IMR-90 (cell line): ENCODE measurements around the gene SIN3B. TPM values are rescaled to one million over a fixed set of nuclear protein-coding genes. Genes with fewer than 3 reads are reported as not detected.

Experiments used
- ATAC-seq: fragments of 200-7000 bp; cut with Tn5 transposase; 2 replicates; pipeline ENCODE4 v1.9.1; 2020; ENCODE audit warnings: low read depth, mild to moderate bottlenecking, moderate library complexity
- BruUV-seq: library from RNA; stranded (reverse); fragments of 400-500 nt; replicated peaks from 2 replicates; lab custom pipeline; 2021; lab: Mats Ljungman, UMichigan
- CTCF ChIA-PET: fragments of 300-600 bp; formaldehyde crosslinking; extraction: SDS; loops from one replicate; lab custom pipeline; 2021; ENCODE audit warnings: antibody characterized with exemption; lab: Yijun Ruan, JAX
- POLR2A ChIA-PET: fragments of 300-600 bp; sonication (Branson Sonifier 250); formaldehyde crosslinking; loops from one replicate; lab custom pipeline; 2022; ENCODE audit warnings: antibody characterized with exemption; ENCODE audit not compliant: unreplicated experiment; lab: Charles Lee
- DNase-seq: peaks from one replicate; pipeline ENCODE4 v3.0.0; 2013
- H2AFZ ChIP-seq: replicated peaks from 2 replicates; pipeline ENCODE3; 2013; ENCODE audit warnings: low read length, mild to moderate bottlenecking; ENCODE audit not compliant: poor library complexity
- H2AK5ac ChIP-seq: 2 replicates; pipeline ENCODE4 v1.6.1; 2013; ENCODE audit warnings: low read depth, low read length, inconsistent platforms
- H2AK9ac ChIP-seq: replicated peaks from 2 replicates; pipeline ENCODE3; 2013; ENCODE audit warnings: mild to moderate bottlenecking, low read depth, low read length, moderate library complexity; ENCODE audit not compliant: poor library complexity
- H2BK120ac ChIP-seq: 2 replicates; pipeline ENCODE4 v1.6.1; 2013; ENCODE audit warnings: low read depth, low read length, inconsistent platforms
- H2BK15ac ChIP-seq: 3 replicates; pipeline ENCODE4 v1.6.1; 2013; ENCODE audit warnings: low read depth, low read length, inconsistent platforms
- H2BK20ac ChIP-seq: 2 replicates; pipeline ENCODE4 v1.6.1; 2013; ENCODE audit warnings: low read depth, mild to moderate bottlenecking, inconsistent platforms, low read length, moderate library complexity
- H2BK5ac ChIP-seq: 2 replicates; pipeline ENCODE4 v1.6.1; 2013; ENCODE audit warnings: mild to moderate bottlenecking, low read depth, low read length, inconsistent platforms; ENCODE audit not compliant: poor library complexity, severe bottlenecking
- H3K14ac ChIP-seq: replicated peaks from 2 replicates; pipeline ENCODE4 v1.6.1; 2013; ENCODE audit warnings: low read depth, low read length, inconsistent platforms
- H3K18ac ChIP-seq: 2 replicates; pipeline ENCODE4 v1.6.1; 2013; ENCODE audit warnings: low read depth, low read length, control low read depth
- H3K23ac ChIP-seq: 2 replicates; pipeline ENCODE4 v1.6.1; 2013; ENCODE audit warnings: low read depth, low read length, inconsistent platforms
- H3K27ac ChIP-seq: 2 replicates; pipeline ENCODE4 v1.5.1; 2013; ENCODE audit warnings: mild to moderate bottlenecking, control low read depth, low read length; ENCODE audit not compliant: insufficient read depth
- H3K27me3 ChIP-seq: 2 replicates; pipeline ENCODE4 v1.6.1; 2013; ENCODE audit warnings: low read length; ENCODE audit not compliant: control insufficient read depth, insufficient read depth
- H3K36me3 ChIP-seq: 2 replicates; pipeline ENCODE4 v1.6.1; 2013; ENCODE audit warnings: low read length, mixed read lengths; ENCODE audit not compliant: control insufficient read depth, insufficient read depth
- H3K4ac ChIP-seq: 2 replicates; pipeline ENCODE4 v1.6.1; 2013; ENCODE audit warnings: low read depth, low read length, inconsistent platforms
- H3K4me1 ChIP-seq: 2 replicates; pipeline ENCODE4 v1.6.1; 2013; ENCODE audit warnings: low read length, mixed read lengths; ENCODE audit not compliant: control insufficient read depth, insufficient read depth
- H3K4me2 ChIP-seq: 2 replicates; pipeline ENCODE4 v1.6.1; 2013; ENCODE audit warnings: low read depth, mild to moderate bottlenecking, control low read depth, low read length, moderate library complexity
- H3K4me3 ChIP-seq: 2 replicates; pipeline ENCODE4 v1.5.1; 2013; ENCODE audit warnings: low read depth, mild to moderate bottlenecking, control low read depth, low read length, moderate library complexity; ENCODE audit not compliant: insufficient read depth
- H3K56ac ChIP-seq: 2 replicates; pipeline ENCODE4 v1.6.1; 2013; ENCODE audit warnings: low read length, inconsistent platforms; ENCODE audit not compliant: insufficient read depth; ENCODE audit errors: extremely low read depth
- H3K79me1 ChIP-seq, 2 experiments: 2 replicates each; pipeline ENCODE4 v1.6.1; 2013; ENCODE audit warnings: low read length in 2 of 2, inconsistent platforms in 1 of 2, low read depth in 1 of 2
- H3K9ac ChIP-seq: 2 replicates; pipeline ENCODE4 v1.6.1; 2013; ENCODE audit warnings: low read depth, low read length, control low read depth
- H3K9me1 ChIP-seq: 2 replicates; pipeline ENCODE4 v1.6.1; 2013; ENCODE audit warnings: low read length, inconsistent platforms; ENCODE audit not compliant: insufficient read depth
- H3K9me3 ChIP-seq: 2 replicates; pipeline ENCODE4 v1.6.1; 2013; ENCODE audit warnings: low read length; ENCODE audit not compliant: control insufficient read depth, insufficient read depth
- H4K20me1 ChIP-seq: 2 replicates; pipeline ENCODE4 v1.6.1; 2013; ENCODE audit warnings: low read length, inconsistent platforms; ENCODE audit not compliant: insufficient read depth
- H4K5ac ChIP-seq: 2 replicates; pipeline ENCODE4 v1.6.1; 2013; ENCODE audit warnings: mild to moderate bottlenecking, low read depth, low read length, control low read depth
- H4K8ac ChIP-seq, 2 experiments: 2 replicates each; pipeline ENCODE4 v1.6.1; 2013; ENCODE audit warnings: low read depth in 2 of 2, low read length in 2 of 2, control low read depth in 1 of 2, inconsistent platforms in 1 of 2
- H4K91ac ChIP-seq: 2 replicates; pipeline ENCODE4 v1.6.1; 2013; ENCODE audit warnings: low read depth, low read length, inconsistent platforms; ENCODE audit not compliant: insufficient read depth
- CEBPB ChIP-seq: IDR thresholded peaks from 2 replicates; pipeline ENCODE4 v1.6.1; 2012; ENCODE audit warnings: low read depth, low read length, improper control_type of control experiment
- FOS ChIP-seq: fragments of 150-350 bp; IDR thresholded peaks from 2 replicates; pipeline ENCODE4 v1.6.1; 2016; ENCODE audit warnings: low read depth, low read length
- RAD21 ChIP-seq: IDR thresholded peaks from 2 replicates; pipeline ENCODE4 v1.6.1; 2012; ENCODE audit warnings: low read length, improper control_type of control experiment
- RCOR1 ChIP-seq: IDR thresholded peaks from 2 replicates; pipeline ENCODE4 v1.6.1; 2012; ENCODE audit warnings: mild to moderate bottlenecking, low read length, improper control_type of control experiment; ENCODE audit not compliant: insufficient replicate concordance
- RFX5 ChIP-seq: IDR thresholded peaks from 2 replicates; pipeline ENCODE4 v1.8.0; 2012; ENCODE audit warnings: low read depth, mild to moderate bottlenecking, low read length, moderate library complexity
- WGBS, 2 experiments: methylation state at CpG; one replicate each; pipeline versions ENCODE4 v1.1.5 to v1.1.7; 2013; ENCODE audit warnings: missing lambda C conversion rate in 2 of 2; ENCODE audit not compliant: insufficient read length in 1 of 2; ENCODE audit errors: extremely low coverage in 2 of 2; 5-methylcytosine and 5-hydroxymethylcytosine counted together
- dilution Hi-C: fragments of 300-500 bp; cut with HindIII; formaldehyde crosslinking; loops from one replicate; pipeline ENCODE4 v1.14.3; 2018; ENCODE audit warnings: low sequenced_read_pairs; ENCODE audit not compliant: unreplicated experiment
- in situ Hi-C: fragments of 300-500 bp; cut with MboI; formaldehyde crosslinking; loops from 3 replicates; pipeline ENCODE4 v1.14.3; 2019; ENCODE audit warnings: low sequenced_read_pairs, inconsistent platforms, mixed read lengths
- intact Hi-C: fragments of 100-400 bp; cut with micrococcal nuclease; formaldehyde crosslinking; loops from 2 replicates; pipeline ENCODE4 v1.10.0; 2022
- polyA plus RNA-seq, 3 experiments: library from polyadenylated mRNA; depleted of rRNA; stranded (reverse); fragments of >200 nt; gene quantifications; 2 replicates each; pipeline ENCODE4 v1.2.3, GENCODE V29; 2012; ENCODE audit warnings: low replicate concordance in 1 of 3
- total RNA-seq: library from RNA; depleted of rRNA; stranded (reverse); fragments of >200 nt; gene quantifications from 2 replicates; pipeline ENCODE4 v1.2.3, GENCODE V29; 2012
- TF ChIP-seq, protein P1 (sequence below): conservative IDR thresholded peaks from 2 replicates; pipeline ENCODE4 v1.5.1; 2012; ENCODE audit warnings: mild to moderate bottlenecking, low read depth, low read length, improper control_type of control experiment

Gene SIN3B
- total and polyA plus RNA-seq, 2 of the 4 experiments (the other 2 are of a cell fraction) = 7.9 to 40.0 TPM

DNA sequence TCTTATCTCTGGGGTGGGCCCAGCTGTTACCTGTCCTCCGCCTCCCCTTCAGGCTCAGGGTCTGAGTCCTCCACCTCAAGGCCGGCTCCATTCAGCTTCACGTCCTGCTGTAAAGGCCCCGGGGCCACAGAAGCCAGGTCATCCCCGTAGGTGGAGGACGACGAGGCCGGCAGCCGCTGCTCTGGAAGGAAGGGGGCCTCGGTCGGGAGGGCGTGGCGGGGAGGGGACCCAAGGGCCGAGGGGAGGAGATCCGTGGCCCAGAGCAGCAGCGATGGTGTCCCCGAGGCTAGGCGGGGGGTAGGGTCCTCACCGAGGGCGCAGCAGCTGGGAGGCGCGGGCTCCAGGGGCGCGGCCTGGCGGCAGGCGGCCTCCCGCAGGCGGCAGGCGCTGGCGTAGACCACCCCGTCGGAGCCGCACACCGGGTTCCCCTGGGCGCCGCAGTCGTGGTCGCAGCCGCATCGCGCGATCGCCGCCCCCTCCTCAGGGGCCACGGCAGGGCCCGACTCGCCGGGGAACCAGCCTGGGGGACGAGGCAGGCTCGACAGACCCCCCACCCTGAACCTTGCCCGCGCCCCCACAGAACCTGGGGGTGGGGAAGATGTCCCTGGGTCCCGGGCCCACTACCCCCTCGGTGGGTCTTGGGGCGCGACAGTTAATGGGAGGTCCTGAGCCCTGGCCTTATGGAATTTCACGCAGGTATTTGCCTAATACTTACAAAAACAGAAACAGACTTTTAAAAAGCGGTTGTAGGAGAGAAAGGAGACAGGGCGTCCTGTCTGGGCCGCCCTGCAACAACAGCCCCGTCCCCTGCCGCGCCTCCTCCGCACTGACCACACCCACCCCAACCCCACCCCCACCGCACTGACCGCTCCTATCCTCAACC is 67.2 kb downstream of the SIN3B start:
- Histone ChIP-seq H4K5ac (0 out of 2 replicates have a peak overlapping the region, but pooled peaks have one; percentile 48), H4K20me1 (no peaks in the 10 kb centered on the region), H4K91ac (no peak overlapping the region), H3K9me1 (no peaks in the 10 kb centered on the region), H3K4me1 (no peaks in the 10 kb centered on the region), H3K4me2 (peak overlapping the region; percentile 98), H3K4ac (peak overlapping the region; percentile 58; the same call in 1 of the 2 replicates), H3K79me1 (no peaks in the 10 kb centered on the region), H3K27me3 (peaks cover 10% of the 10 kb centered on the region; the same call in 1 of the 2 replicates), H3K27ac (peak overlapping the region; percentile 16; the same call in 1 of the 2 replicates), H2AK5ac (no peak overlapping the region), H3K36me3 (no peaks in the 10 kb centered on the region), H4K8ac (peak overlapping the region; percentile 53 to 81; a peak in 2 of 4 replicates), H2AFZ (peak overlapping the region; percentile 85), H3K9ac (peak overlapping the region; percentile 83), H2BK15ac (no peak overlapping the region), H3K14ac (no peak overlapping the region), H3K23ac (no peak overlapping the region), H3K4me3 (peak overlapping the region; percentile 84), H2BK120ac (no peak overlapping the region), H3K56ac (no peak overlapping the region), H2BK20ac (no peak overlapping the region), H2BK5ac (no peak overlapping the region), H3K9me3 (no peaks in the 10 kb centered on the region), H3K18ac (no peak overlapping the region), H2AK9ac (peak overlapping the region; percentile 3)
- ChIA-PET POLR2A (no interaction called here), CTCF (no interaction called here)
- TF ChIP-seq RFX5 = no peak
- TF ChIP-seq FOS = no peak
- TF ChIP-seq RCOR1 = no peak
- TF ChIP-seq, protein P1, sequence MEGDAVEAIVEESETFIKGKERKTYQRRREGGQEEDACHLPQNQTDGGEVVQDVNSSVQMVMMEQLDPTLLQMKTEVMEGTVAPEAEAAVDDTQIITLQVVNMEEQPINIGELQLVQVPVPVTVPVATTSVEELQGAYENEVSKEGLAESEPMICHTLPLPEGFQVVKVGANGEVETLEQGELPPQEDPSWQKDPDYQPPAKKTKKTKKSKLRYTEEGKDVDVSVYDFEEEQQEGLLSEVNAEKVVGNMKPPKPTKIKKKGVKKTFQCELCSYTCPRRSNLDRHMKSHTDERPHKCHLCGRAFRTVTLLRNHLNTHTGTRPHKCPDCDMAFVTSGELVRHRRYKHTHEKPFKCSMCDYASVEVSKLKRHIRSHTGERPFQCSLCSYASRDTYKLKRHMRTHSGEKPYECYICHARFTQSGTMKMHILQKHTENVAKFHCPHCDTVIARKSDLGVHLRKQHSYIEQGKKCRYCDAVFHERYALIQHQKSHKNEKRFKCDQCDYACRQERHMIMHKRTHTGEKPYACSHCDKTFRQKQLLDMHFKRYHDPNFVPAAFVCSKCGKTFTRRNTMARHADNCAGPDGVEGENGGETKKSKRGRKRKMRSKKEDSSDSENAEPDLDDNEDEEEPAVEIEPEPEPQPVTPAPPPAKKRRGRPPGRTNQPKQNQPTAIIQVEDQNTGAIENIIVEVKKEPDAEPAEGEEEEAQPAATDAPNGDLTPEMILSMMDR = no peak
- TF ChIP-seq RAD21 = no peak
- TF ChIP-seq CEBPB = no peak
- ATAC-seq (no peak), DNase-seq (no peak)
- WGBS, 2 experiments = 9% methylated on average over 12 of the region's 66 CpGs; no CpG with 5 or more reads in 1 of the 2 experiments
- no TSS peak for BruUV-seq
- dilution Hi-C loops = no loop called here
- in situ Hi-C loops = no loop called here
- intact Hi-C loops = loop anchor here (1.0 to 2.0 kb wide), 2 partner anchors 125 to 386 kb away; no protein-coding TSS in a partner anchor
